Loucy (cell line): ENCODE data around the gene CELSR1.

Experiments used
- H2AFZ ChIP-seq: fragments of 200-600 bp; sonication (generic); 2 replicates; pipeline ENCODE4 v1.6.0; 2016; ENCODE audit warnings: antibody characterized with exemption, mild to moderate bottlenecking, low read length, moderate library complexity
- H3F3A ChIP-seq: fragments of 200-600 bp; 2 replicates; pipeline ENCODE4 v1.6.0; 2016; ENCODE audit warnings: antibody characterized with exemption, low read depth, mild to moderate bottlenecking
- H3K27me3 ChIP-seq: fragments of 200-600 bp; sonication (generic); 2 replicates; pipeline ENCODE4 v1.6.1; 2014; ENCODE audit warnings: low read length, mild to moderate bottlenecking; ENCODE audit not compliant: insufficient read depth, poor library complexity, severe bottlenecking
- H3K36me3 ChIP-seq: fragments of 200-600 bp; sonication (generic); 2 replicates; pipeline ENCODE4 v1.6.1; 2016; ENCODE audit warnings: low read length; ENCODE audit not compliant: insufficient read depth
- H3K4me1 ChIP-seq: fragments of 200-600 bp; sonication (generic); 2 replicates; pipeline ENCODE4 v1.5.1; 2014; ENCODE audit warnings: low read length, mild to moderate bottlenecking; ENCODE audit not compliant: insufficient read depth, poor library complexity, severe bottlenecking
- H3K4me2 ChIP-seq: fragments of 200-600 bp; sonication (generic); 2 replicates; pipeline ENCODE4 v1.6.0; 2014; ENCODE audit warnings: antibody characterized with exemption, low read length, low read depth, mild to moderate bottlenecking; ENCODE audit not compliant: poor library complexity, severe bottlenecking
- H3K4me3 ChIP-seq: fragments of 200-600 bp; sonication (generic); 2 replicates; pipeline ENCODE4 v1.5.1; 2014; ENCODE audit warnings: low read length, mild to moderate bottlenecking, mixed read lengths; ENCODE audit not compliant: poor library complexity, severe bottlenecking
- H3K79me2 ChIP-seq: fragments of 200-600 bp; sonication (generic); 2 replicates; pipeline ENCODE4 v1.6.1; 2014; ENCODE audit warnings: low read length; ENCODE audit not compliant: insufficient read depth
- H3K9ac ChIP-seq: fragments of 200-600 bp; sonication (generic); 2 replicates; pipeline ENCODE4 v1.6.0; 2014; ENCODE audit warnings: mild to moderate bottlenecking, low read depth, low read length, moderate library complexity; ENCODE audit not compliant: poor library complexity, severe bottlenecking
- H3K9me2 ChIP-seq: fragments of 200-600 bp; sonication (generic); replicated peaks from 2 replicates; pipeline ENCODE4 v1.6.1; 2016; ENCODE audit warnings: low read depth, low read length, mixed read lengths
- H3K9me3 ChIP-seq: fragments of 200-600 bp; sonication (generic); 2 replicates; pipeline ENCODE4 v1.6.1; 2014; ENCODE audit warnings: mild to moderate bottlenecking, antibody characterized with exemption, low read length, low read depth; ENCODE audit not compliant: insufficient read depth
- H4K20me1 ChIP-seq: fragments of 200-600 bp; sonication (generic); 2 replicates; pipeline ENCODE4 v1.6.0; 2014; ENCODE audit warnings: antibody characterized with exemption, low read length, mild to moderate bottlenecking; ENCODE audit not compliant: insufficient read depth, poor library complexity, severe bottlenecking
- CTCF ChIP-seq: fragments of 200-600 bp; sonication (generic); conservative IDR thresholded peaks from 2 replicates; pipeline ENCODE4 v1.5.1; 2014; ENCODE audit warnings: mild to moderate bottlenecking, antibody characterized with exemption, low read length
- EZH2phosphoT487 ChIP-seq: fragments of 200-600 bp; IDR thresholded peaks from 2 replicates; pipeline ENCODE4 v1.6.1; 2018; ENCODE audit warnings: antibody characterized with exemption, mild to moderate bottlenecking, moderate library complexity, borderline replicate concordance

Gene CELSR1

GRCh38 chr22:46386312-46386711, 151.1 kb downstream of the CELSR1 start:
- H3K9me3 ChIP-seq, result no peaks in the 10 kb centered on the region
- H3K4me2 ChIP-seq, result no peak overlapping the region
- H4K20me1 ChIP-seq, result no peaks in the 10 kb centered on the region
- no peak overlapping the region for H2AFZ ChIP-seq
- H3K9me2 ChIP-seq, result no peaks in the 10 kb centered on the region
- no peaks in the 10 kb centered on the region for H3K36me3 ChIP-seq
- TF ChIP-seq EZH2phosphoT487 (no peak), CTCF (0 out of 2 replicates have a peak, but pooled peaks have one; percentile 16)
- H3K27me3 ChIP-seq, result no peaks in the 10 kb centered on the region
- H3K9ac ChIP-seq, result no peak overlapping the region
- H3K4me3 ChIP-seq, result no peak overlapping the region
- no peaks in the 10 kb centered on the region for H3K79me2 ChIP-seq
- H3K4me1 ChIP-seq, result no peaks in the 10 kb centered on the region
- H3F3A ChIP-seq, result no peaks in the 10 kb centered on the region

DNA sequence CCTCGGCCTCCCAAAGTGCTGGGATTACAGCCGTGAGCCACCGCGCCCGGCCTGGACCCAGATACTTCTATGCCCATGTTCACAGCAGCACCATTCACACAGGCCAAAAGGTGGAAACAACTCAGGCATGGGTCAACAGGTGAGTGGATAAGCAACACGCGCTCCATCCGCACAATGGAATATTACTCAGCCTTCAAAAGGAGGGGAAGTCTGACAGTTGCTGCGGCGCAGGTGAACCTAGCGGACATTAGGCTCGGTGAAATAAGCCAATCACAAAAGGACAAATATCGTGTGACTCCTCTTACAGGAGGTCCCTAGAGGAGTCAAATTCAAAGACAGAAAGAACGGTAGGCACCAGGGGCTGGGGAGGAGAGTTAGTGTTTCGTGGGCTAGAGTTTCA, 154.9 kb downstream of the CELSR1 start:
- H3K4me2 ChIP-seq, result no peak overlapping the region
- H3K9me2 ChIP-seq, result no peaks in the 10 kb centered on the region
- no peak overlapping the region for H3K4me3 ChIP-seq
- H3K79me2 ChIP-seq, result no peaks in the 10 kb centered on the region
- TF ChIP-seq EZH2phosphoT487 (no peak), CTCF (no peak)
- H3K9me3 ChIP-seq, result no peaks in the 10 kb centered on the region
- H2AFZ ChIP-seq, result no peak overlapping the region
- no peaks in the 10 kb centered on the region for H4K20me1 ChIP-seq
- no peaks in the 10 kb centered on the region for H3K36me3 ChIP-seq
- H3K27me3 ChIP-seq, result no peaks in the 10 kb centered on the region
- H3K9ac ChIP-seq, result no peak overlapping the region
- no peaks in the 10 kb centered on the region for H3K4me1 ChIP-seq
- no peaks in the 10 kb centered on the region for H3F3A ChIP-seq

DNA sequence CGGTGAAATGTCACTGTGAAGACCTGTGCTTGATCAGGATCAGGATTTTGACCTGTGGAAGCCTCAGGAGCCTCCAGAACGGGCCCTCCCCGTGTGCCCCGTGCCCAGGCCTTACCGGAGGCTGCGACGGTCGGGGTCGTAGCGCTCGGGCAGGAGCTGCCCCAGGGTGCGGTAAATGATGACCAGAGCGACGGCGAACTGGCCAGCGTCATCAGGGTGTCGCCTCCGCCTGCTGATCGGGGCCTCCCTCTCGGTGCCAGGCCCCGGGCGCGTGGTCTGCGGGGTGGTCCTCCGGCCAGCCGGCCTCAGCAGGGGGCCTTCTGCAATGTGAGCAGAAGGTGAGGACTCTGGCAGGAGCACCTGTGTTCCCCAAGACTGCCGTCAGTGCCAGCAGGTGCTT, 155.7 kb downstream of the CELSR1 start:
- H4K20me1 ChIP-seq, result no peaks in the 10 kb centered on the region
- H3K27me3 ChIP-seq, result no peaks in the 10 kb centered on the region
- no peak overlapping the region for H3K4me3 ChIP-seq
- H3K4me1 ChIP-seq, result no peaks in the 10 kb centered on the region
- H3K36me3 ChIP-seq, result no peaks in the 10 kb centered on the region
- no peak for TF ChIP-seq CTCF
- no peak for TF ChIP-seq EZH2phosphoT487
- H3K9me3 ChIP-seq, result no peaks in the 10 kb centered on the region
- no peaks in the 10 kb centered on the region for H3K9me2 ChIP-seq
- no peak overlapping the region for H2AFZ ChIP-seq
- no peaks in the 10 kb centered on the region for H3F3A ChIP-seq
- no peak overlapping the region for H3K9ac ChIP-seq
- no peak overlapping the region for H3K4me2 ChIP-seq
- H3K79me2 ChIP-seq, result no peaks in the 10 kb centered on the region
